ENCODE results near the gene TMEM272. TPM values are rescaled to one million over a fixed set of nuclear protein-coding genes. Genes with fewer than 3 reads are reported as not detected.

The TMEM272 gene
- total RNA-seq, 1 experiment from 2014 or later, result 0.17 TPM

GRCh38 chr13:51874651-51875050 lies 29.7 kb upstream of the TMEM272 start:
- intact Hi-C loops (cut with micrococcal nuclease), result no loop called here
- POLR2A ChIA-PET, result no interaction called here

DNA sequence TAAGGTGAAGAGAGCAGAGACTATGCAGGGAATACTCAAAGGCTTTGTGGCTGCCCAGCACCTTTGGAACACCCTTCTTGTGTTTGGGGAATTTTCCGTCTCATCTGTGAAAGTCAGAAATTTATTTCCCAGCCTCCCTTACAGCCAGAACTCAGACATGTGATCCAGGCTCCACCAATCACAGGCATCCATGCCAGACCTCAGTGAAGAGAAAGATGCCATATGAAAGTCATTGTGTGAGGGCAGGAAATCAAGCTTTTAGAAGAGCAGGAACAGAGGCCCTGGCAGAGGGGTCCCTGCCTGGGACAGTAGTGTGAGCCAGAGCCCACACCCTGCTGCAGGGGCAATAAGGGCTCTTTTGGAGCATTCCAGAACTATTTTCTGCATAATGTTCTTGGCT lies 28.9 kb upstream of the TMEM272 start:
- no peak overlapping the region for H3K4me2 ChIP-seq (ENCODE audit: low read length)
- no peak overlapping the region for H3K9ac ChIP-seq (ENCODE audit: low read length)
- no peaks in the 10 kb centered on the region for H3K9me3 ChIP-seq (ENCODE audit: control insufficient read depth in 1 of 2, insufficient read depth in 1 of 2, low read depth in 1 of 2, low read length in 2 of 2)
- no peaks in the 10 kb centered on the region for H3K9me2 ChIP-seq (ENCODE audit: insufficient read depth)
- CTCF ChIA-PET, result no interaction called here
- POLR2A ChIA-PET, result no interaction called here
- H3K4me1 ChIP-seq (ENCODE audit: control insufficient read depth in 1 of 2, insufficient read depth in 2 of 2, low read length in 2 of 2), result no peaks in the 10 kb centered on the region
- H3K79me2 ChIP-seq (ENCODE audit: insufficient read depth, low read length), result no peaks in the 10 kb centered on the region
- no peaks in the 10 kb centered on the region for H3K36me3 ChIP-seq (ENCODE audit: control insufficient read depth in 1 of 2, insufficient read depth in 2 of 2, low read length in 2 of 2)
- DNase-seq (ENCODE audit: low read depth, low spot score), result no peak
- no peak overlapping the region for H3K27ac ChIP-seq (ENCODE audit: low read depth, low read length)
- no peak overlapping the region for H2AFZ ChIP-seq (ENCODE audit: low read depth, low read length, poor library complexity, severe bottlenecking)
- intact Hi-C loops (cut with micrococcal nuclease), result no loop called here
- RAD21 ChIA-PET (ENCODE audit: low non-redundant PET in 1 of 2, low total read pairs in 2 of 2, uncharacterized antibody in 2 of 2, unreplicated experiment in 2 of 2), result no interaction called here
- no peaks in the 10 kb centered on the region for H4K20me1 ChIP-seq (ENCODE audit: insufficient read depth)
- no peak for ATAC-seq
- no TSS peak for BruUV-seq (replicated peaks)
- no peak overlapping the region for H3K4me3 ChIP-seq (replicated peaks in 1 of 2; ENCODE audit: low read depth in 1 of 2, low read length in 2 of 2)
- no peaks in the 10 kb centered on the region; the same call in 1 of the 2 replicates for H3K27me3 ChIP-seq (ENCODE audit: insufficient read depth, low read length)
- TF ChIP-seq JUND (IDR thresholded peaks at IDR 0.05) (no peak), TCF7L2 (IDR thresholded peaks at IDR 0.05; ENCODE audit: borderline replicate concordance, extremely low read depth, insufficient read depth, insufficient read length) (no peak), POLR2AphosphoS5 (IDR thresholded peaks at IDR 0.05; ENCODE audit: low read depth, low read length) (no peak), MAX (IDR thresholded peaks at IDR 0.05) (no peak), SIN3A (IDR thresholded peaks at IDR 0.05; ENCODE audit: low read depth) (no peak), YY1 (IDR thresholded peaks at IDR 0.05; ENCODE audit: extremely low read depth, insufficient replicate concordance, low read depth, low read length) (no peak), CBX3 (IDR thresholded peaks at IDR 0.05; ENCODE audit: low read depth) (no peak), FOSL1 (IDR thresholded peaks at IDR 0.05; ENCODE audit: low read depth) (no peak), RAD21 (IDR thresholded peaks at IDR 0.05; ENCODE audit: low read depth) (no peak), SP1 (IDR thresholded peaks at IDR 0.05; ENCODE audit: low read depth) (no peak), ZFX (IDR thresholded peaks at IDR 0.05) (no peak)
- TF ChIP-seq, protein P1, sequence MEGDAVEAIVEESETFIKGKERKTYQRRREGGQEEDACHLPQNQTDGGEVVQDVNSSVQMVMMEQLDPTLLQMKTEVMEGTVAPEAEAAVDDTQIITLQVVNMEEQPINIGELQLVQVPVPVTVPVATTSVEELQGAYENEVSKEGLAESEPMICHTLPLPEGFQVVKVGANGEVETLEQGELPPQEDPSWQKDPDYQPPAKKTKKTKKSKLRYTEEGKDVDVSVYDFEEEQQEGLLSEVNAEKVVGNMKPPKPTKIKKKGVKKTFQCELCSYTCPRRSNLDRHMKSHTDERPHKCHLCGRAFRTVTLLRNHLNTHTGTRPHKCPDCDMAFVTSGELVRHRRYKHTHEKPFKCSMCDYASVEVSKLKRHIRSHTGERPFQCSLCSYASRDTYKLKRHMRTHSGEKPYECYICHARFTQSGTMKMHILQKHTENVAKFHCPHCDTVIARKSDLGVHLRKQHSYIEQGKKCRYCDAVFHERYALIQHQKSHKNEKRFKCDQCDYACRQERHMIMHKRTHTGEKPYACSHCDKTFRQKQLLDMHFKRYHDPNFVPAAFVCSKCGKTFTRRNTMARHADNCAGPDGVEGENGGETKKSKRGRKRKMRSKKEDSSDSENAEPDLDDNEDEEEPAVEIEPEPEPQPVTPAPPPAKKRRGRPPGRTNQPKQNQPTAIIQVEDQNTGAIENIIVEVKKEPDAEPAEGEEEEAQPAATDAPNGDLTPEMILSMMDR (IDR thresholded peaks at IDR 0.05 in 2 of 3, conservative IDR thresholded peaks at IDR 0.05 in 1 of 3; ENCODE audit: borderline replicate concordance in 1 of 3, insufficient read depth in 1 of 3, low read depth in 2 of 3, low read length in 2 of 3), result no peak
- TF ChIP-seq, protein P2, sequence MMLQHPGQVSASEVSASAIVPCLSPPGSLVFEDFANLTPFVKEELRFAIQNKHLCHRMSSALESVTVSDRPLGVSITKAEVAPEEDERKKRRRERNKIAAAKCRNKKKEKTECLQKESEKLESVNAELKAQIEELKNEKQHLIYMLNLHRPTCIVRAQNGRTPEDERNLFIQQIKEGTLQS (IDR thresholded peaks at IDR 0.05), result no peak

More at GRCh38 chr13:51874651-51875050, 29.7 kb upstream of the TMEM272 start:
- ATAC-seq (no peak), DNase-seq (ENCODE audit: low read depth, low spot score) (no peak)
- Histone ChIP-seq H2AFZ (ENCODE audit: low read depth, low read length, poor library complexity, severe bottlenecking) (no peak overlapping the region), H3K9ac (ENCODE audit: low read length) (no peak overlapping the region), H3K4me3 (replicated peaks in 1 of 2; ENCODE audit: low read depth in 1 of 2, low read length in 2 of 2) (no peak overlapping the region), H3K9me2 (ENCODE audit: insufficient read depth) (no peaks in the 10 kb centered on the region), H3K79me2 (ENCODE audit: insufficient read depth, low read length) (no peaks in the 10 kb centered on the region), H4K20me1 (ENCODE audit: insufficient read depth) (no peaks in the 10 kb centered on the region), H3K4me1 (ENCODE audit: control insufficient read depth in 1 of 2, insufficient read depth in 2 of 2, low read length in 2 of 2) (no peaks in the 10 kb centered on the region), H3K9me3 (ENCODE audit: control insufficient read depth in 1 of 2, insufficient read depth in 1 of 2, low read depth in 1 of 2, low read length in 2 of 2) (no peaks in the 10 kb centered on the region), H3K27me3 (ENCODE audit: insufficient read depth, low read length) (no peaks in the 10 kb centered on the region), H3K27ac (ENCODE audit: low read depth, low read length) (no peak overlapping the region), H3K36me3 (ENCODE audit: control insufficient read depth in 1 of 2, insufficient read depth in 2 of 2, low read length in 2 of 2) (no peaks in the 10 kb centered on the region), H3K4me2 (ENCODE audit: low read length) (no peak overlapping the region)
- TF ChIP-seq RAD21 (IDR thresholded peaks at IDR 0.05; ENCODE audit: low read depth) (no peak), ZFX (IDR thresholded peaks at IDR 0.05) (no peak), SP1 (IDR thresholded peaks at IDR 0.05; ENCODE audit: low read depth) (no peak), ELF1 (IDR thresholded peaks at IDR 0.05; ENCODE audit: borderline replicate concordance, low read depth) (no peak), TCF7L2 (IDR thresholded peaks at IDR 0.05; ENCODE audit: borderline replicate concordance, extremely low read depth, insufficient read depth, insufficient read length) (no peak), CBX3 (IDR thresholded peaks at IDR 0.05; ENCODE audit: low read depth) (no peak), SRF (IDR thresholded peaks at IDR 0.05; ENCODE audit: low read depth) (no peak), EZH2 (IDR thresholded peaks at IDR 0.05) (no peak), POLR2AphosphoS5 (IDR thresholded peaks at IDR 0.05; ENCODE audit: low read depth, low read length) (no peak)
- TF ChIP-seq, protein P3, sequence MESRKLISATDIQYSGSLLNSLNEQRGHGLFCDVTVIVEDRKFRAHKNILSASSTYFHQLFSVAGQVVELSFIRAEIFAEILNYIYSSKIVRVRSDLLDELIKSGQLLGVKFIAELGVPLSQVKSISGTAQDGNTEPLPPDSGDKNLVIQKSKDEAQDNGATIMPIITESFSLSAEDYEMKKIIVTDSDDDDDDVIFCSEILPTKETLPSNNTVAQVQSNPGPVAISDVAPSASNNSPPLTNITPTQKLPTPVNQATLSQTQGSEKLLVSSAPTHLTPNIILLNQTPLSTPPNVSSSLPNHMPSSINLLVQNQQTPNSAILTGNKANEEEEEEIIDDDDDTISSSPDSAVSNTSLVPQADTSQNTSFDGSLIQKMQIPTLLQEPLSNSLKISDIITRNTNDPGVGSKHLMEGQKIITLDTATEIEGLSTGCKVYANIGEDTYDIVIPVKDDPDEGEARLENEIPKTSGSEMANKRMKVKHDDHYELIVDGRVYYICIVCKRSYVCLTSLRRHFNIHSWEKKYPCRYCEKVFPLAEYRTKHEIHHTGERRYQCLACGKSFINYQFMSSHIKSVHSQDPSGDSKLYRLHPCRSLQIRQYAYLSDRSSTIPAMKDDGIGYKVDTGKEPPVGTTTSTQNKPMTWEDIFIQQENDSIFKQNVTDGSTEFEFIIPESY (IDR thresholded peaks at IDR 0.05; ENCODE audit: extremely low read depth, insufficient replicate concordance, low read length), result no peak
- BruUV-seq (replicated peaks), result no TSS peak
- CTCF ChIA-PET, result interaction anchor here (1.6 kb wide), 1 partner anchor 30 kb away, joined by 5 read pairs; the partner anchor contains the start of gene TMEM272
- RAD21 ChIA-PET (ENCODE audit: low non-redundant PET in 1 of 2, low total read pairs in 2 of 2, uncharacterized antibody in 2 of 2, unreplicated experiment in 2 of 2), result no interaction called here
